ENCODE measurements around the gene ZNF451.

ZNF451 gene

GRCh38 chr6:57172136-57173055 is 82.4 kb downstream of the ZNF451 start, which contains the start of gene BAG2:
BAG2 (plus strand) TSS chr6:57172326; CDS start chr6:57172698, 372 bp downstream.
- peak within 1 kb of the TSS; percentile 81 for H3K4me3 ChIP-seq (ENCODE audit: low read length)
- peaks cover 3% of the 10 kb centered on the region for H3K36me3 ChIP-seq (ENCODE audit: control insufficient read depth, insufficient read depth, low read length)
- H3K27me3 ChIP-seq (ENCODE audit: control insufficient read depth, insufficient read depth, low read length) = no peaks in the 10 kb centered on the region
- peaks cover 26% of the 10 kb centered on the region for H3K4me1 ChIP-seq (ENCODE audit: control insufficient read depth, insufficient read depth, low read length)
- H3K9ac ChIP-seq (ENCODE audit: low read length) = peak within 1 kb of the TSS; percentile 88
- H3K27ac ChIP-seq (ENCODE audit: low read depth, low read length) = peak within 1 kb of the TSS; percentile 96

- Histone ChIP-seq H3K9ac (ENCODE audit: low read length) (peak overlapping the region; percentile 88), H3K4me1 (ENCODE audit: control insufficient read depth, insufficient read depth, low read length) (peaks cover 32% of the 10 kb centered on the region), H3K4me3 (ENCODE audit: low read length) (peak overlapping the region; percentile 81), H3K27ac (ENCODE audit: low read depth, low read length) (peak overlapping the region; percentile 96), H3K27me3 (ENCODE audit: control insufficient read depth, insufficient read depth, low read length) (no peaks in the 10 kb centered on the region), H3K36me3 (ENCODE audit: control insufficient read depth, insufficient read depth, low read length) (no peaks in the 10 kb centered on the region)
Measured at GRCh38 chr6:57173056-57173885, 83.3 kb downstream of the ZNF451 start.

- Histone ChIP-seq H3K4me3 (ENCODE audit: low read length) (peak overlapping the region; percentile 81), H3K27ac (ENCODE audit: low read depth, low read length) (peak overlapping the region; percentile 96), H3K9ac (ENCODE audit: low read length) (peak overlapping the region; percentile 21), H3K27me3 (ENCODE audit: control insufficient read depth, insufficient read depth, low read length) (no peaks in the 10 kb centered on the region), H3K36me3 (ENCODE audit: control insufficient read depth, insufficient read depth, low read length) (no peaks in the 10 kb centered on the region), H3K4me1 (ENCODE audit: control insufficient read depth, insufficient read depth, low read length) (peaks cover 39% of the 10 kb centered on the region)
Measured at GRCh38 chr6:57173886-57174510, 84.0 kb downstream of the ZNF451 start.

- H3K9ac ChIP-seq (ENCODE audit: low read length) = no peak overlapping the region
- peak overlapping the region; percentile 96 for H3K27ac ChIP-seq (ENCODE audit: low read depth, low read length)
- H3K4me3 ChIP-seq (ENCODE audit: low read length) = peak overlapping the region; percentile 81
Measured at GRCh38 chr6:57174511-57174907, 84.5 kb downstream of the ZNF451 start.

GRCh38 chr6:57177545-57178265 is 87.7 kb downstream of the ZNF451 start:
- H3K27ac ChIP-seq (ENCODE audit: low read depth, low read length) = peak overlapping the region; percentile 96
- peak overlapping the region; percentile 5 for H3K4me3 ChIP-seq (ENCODE audit: low read length)
- H3K27me3 ChIP-seq (ENCODE audit: control insufficient read depth, insufficient read depth, low read length) = no peaks in the 10 kb centered on the region
- peaks cover 3% of the 10 kb centered on the region for H3K36me3 ChIP-seq (ENCODE audit: control insufficient read depth, insufficient read depth, low read length)
- H3K9ac ChIP-seq (ENCODE audit: low read length) = no peak overlapping the region
- peaks cover 48% of the 10 kb centered on the region for H3K4me1 ChIP-seq (ENCODE audit: control insufficient read depth, insufficient read depth, low read length)

More at GRCh38 chr6:57174511-57174907, 84.5 kb downstream of the ZNF451 start:
- H3K27me3 ChIP-seq (ENCODE audit: control insufficient read depth, insufficient read depth, low read length) = no peaks in the 10 kb centered on the region
- peaks cover 44% of the 10 kb centered on the region for H3K4me1 ChIP-seq (ENCODE audit: control insufficient read depth, insufficient read depth, low read length)
- H3K36me3 ChIP-seq (ENCODE audit: control insufficient read depth, insufficient read depth, low read length) = no peaks in the 10 kb centered on the region

- Histone ChIP-seq H3K27ac (ENCODE audit: low read depth, low read length) (no peak overlapping the region), H3K36me3 (ENCODE audit: control insufficient read depth, insufficient read depth, low read length) (peaks cover 6% of the 10 kb centered on the region), H3K9ac (ENCODE audit: low read length) (no peak overlapping the region), H3K4me3 (ENCODE audit: low read length) (no peak overlapping the region), H3K27me3 (ENCODE audit: control insufficient read depth, insufficient read depth, low read length) (no peaks in the 10 kb centered on the region), H3K4me1 (ENCODE audit: control insufficient read depth, insufficient read depth, low read length) (peaks cover 42% of the 10 kb centered on the region)
Measured at GRCh38 chr6:57180596-57180995, 90.6 kb downstream of the ZNF451 start.

- Histone ChIP-seq H3K27me3 (ENCODE audit: control insufficient read depth, insufficient read depth, low read length) (no peaks in the 10 kb centered on the region), H3K36me3 (ENCODE audit: control insufficient read depth, insufficient read depth, low read length) (peaks cover 6% of the 10 kb centered on the region), H3K9ac (ENCODE audit: low read length) (no peak overlapping the region), H3K4me3 (ENCODE audit: low read length) (no peak overlapping the region), H3K4me1 (ENCODE audit: control insufficient read depth, insufficient read depth, low read length) (peaks cover 28% of the 10 kb centered on the region), H3K27ac (ENCODE audit: low read depth, low read length) (peak overlapping the region; percentile 53)
Measured at GRCh38 chr6:57182017-57182432, 92.0 kb downstream of the ZNF451 start.

GRCh38 chr6:57183336-57183735 is 93.3 kb downstream of the ZNF451 start:
- no peak overlapping the region for H3K27ac ChIP-seq (ENCODE audit: low read depth, low read length)
- no peak overlapping the region for H3K4me3 ChIP-seq (ENCODE audit: low read length)
- H3K36me3 ChIP-seq (ENCODE audit: control insufficient read depth, insufficient read depth, low read length) = peaks cover 6% of the 10 kb centered on the region

GRCh38 chr6:57190140-57190539 is 100.2 kb downstream of the ZNF451 start:
- H3K27me3 ChIP-seq (ENCODE audit: control insufficient read depth, insufficient read depth, low read length) = no peaks in the 10 kb centered on the region
- H3K36me3 ChIP-seq (ENCODE audit: control insufficient read depth, insufficient read depth, low read length) = peaks cover 6% of the 10 kb centered on the region
- peak overlapping the region; percentile 17 for H3K27ac ChIP-seq (ENCODE audit: low read depth, low read length)
- H3K4me3 ChIP-seq (ENCODE audit: low read length) = no peak overlapping the region
- H3K9ac ChIP-seq (ENCODE audit: low read length) = no peak overlapping the region
- H3K4me1 ChIP-seq (ENCODE audit: control insufficient read depth, insufficient read depth, low read length) = peaks cover 11% of the 10 kb centered on the region

More at GRCh38 chr6:57183336-57183735, 93.3 kb downstream of the ZNF451 start:
- Histone ChIP-seq H3K27me3 (ENCODE audit: control insufficient read depth, insufficient read depth, low read length) (no peaks in the 10 kb centered on the region), H3K4me1 (ENCODE audit: control insufficient read depth, insufficient read depth, low read length) (peaks cover 18% of the 10 kb centered on the region), H3K9ac (ENCODE audit: low read length) (no peak overlapping the region)

- H3K4me1 ChIP-seq (ENCODE audit: control insufficient read depth, insufficient read depth, low read length) = peaks cover 11% of the 10 kb centered on the region
- H3K9ac ChIP-seq (ENCODE audit: low read length) = no peak overlapping the region
- peak overlapping the region; percentile 53 for H3K27ac ChIP-seq (ENCODE audit: low read depth, low read length)
- H3K4me3 ChIP-seq (ENCODE audit: low read length) = no peak overlapping the region
- H3K36me3 ChIP-seq (ENCODE audit: control insufficient read depth, insufficient read depth, low read length) = peaks cover 6% of the 10 kb centered on the region
- no peaks in the 10 kb centered on the region for H3K27me3 ChIP-seq (ENCODE audit: control insufficient read depth, insufficient read depth, low read length)
Measured at GRCh38 chr6:57193177-57193576, 103.2 kb downstream of the ZNF451 start.

GRCh38 chr6:57195457-57195856 is 105.5 kb downstream of the ZNF451 start:
- H3K4me3 ChIP-seq (ENCODE audit: low read length) = no peak overlapping the region
- peaks cover 19% of the 10 kb centered on the region for H3K4me1 ChIP-seq (ENCODE audit: control insufficient read depth, insufficient read depth, low read length)
- no peak overlapping the region for H3K9ac ChIP-seq (ENCODE audit: low read length)
- H3K27me3 ChIP-seq (ENCODE audit: control insufficient read depth, insufficient read depth, low read length) = no peaks in the 10 kb centered on the region
- H3K27ac ChIP-seq (ENCODE audit: low read depth, low read length) = no peak overlapping the region
- peaks cover 6% of the 10 kb centered on the region for H3K36me3 ChIP-seq (ENCODE audit: control insufficient read depth, insufficient read depth, low read length)
